Activated CD8-positive, alpha-beta memory T cell treated with anti-CD3 and anti-CD28 coated beads, Interleukin-2, amount 50 U/mL, for 4 hours (primary cell): ENCODE results near the gene USP6.
"Not testable (repeated sequence)": the region's sequence is repeated elsewhere in the genome, so short reads cannot be mapped to it uniquely, and the experiment has no call there.

Experiments used
- DNase-seq: peaks from one replicate; pipeline ENCODE4 v3.0.0-alpha.2; 2020

USP6 gene

GRCh38 chr17:5136580-5137412, 21.0 kb downstream of the USP6 start:
- DNase-seq = not testable (repeated sequence)

GRCh38 chr17:5137511-5138197, 21.8 kb downstream of the USP6 start:
- DNase-seq = not testable (repeated sequence)

GRCh38 chr17:5138198-5138544, 22.3 kb downstream of the USP6 start:
- DNase-seq = not testable (repeated sequence)

- DNase-seq = no peak
Observed at GRCh38 chr17:5138616-5139457, 23.0 kb downstream of the USP6 start.

- no peak for DNase-seq
Observed at GRCh38 chr17:5139458-5139732, 23.6 kb downstream of the USP6 start.

- DNase-seq = not testable (repeated sequence)
Observed at GRCh38 chr17:5142877-5143276, 27.0 kb downstream of the USP6 start.

- DNase-seq = not testable (repeated sequence)
Observed at GRCh38 chr17:5146122-5146521, 30.3 kb downstream of the USP6 start.

- DNase-seq = not testable (repeated sequence)
Observed at GRCh38 chr17:5160702-5161101, 44.9 kb downstream of the USP6 start.

GRCh38 chr17:5161793-5162192, 46.0 kb downstream of the USP6 start:
- DNase-seq = not testable (repeated sequence)

- DNase-seq = no peak
Observed at GRCh38 chr17:5164436-5164835, 48.6 kb downstream of the USP6 start.

- not testable (repeated sequence) for DNase-seq
Observed at GRCh38 chr17:5165791-5166564, 50.1 kb downstream of the USP6 start.

GRCh38 chr17:5175027-5175426, 59.2 kb downstream of the USP6 start:
- not testable (repeated sequence) for DNase-seq

- no peak for DNase-seq
Observed at GRCh38 chr17:5179003-5179402, 63.2 kb downstream of the USP6 start.

GRCh38 chr17:5181509-5182305, 65.9 kb downstream of the USP6 start:
- DNase-seq = no peak

- no peak for DNase-seq
Observed at GRCh38 chr17:5182597-5183409, 67.0 kb downstream of the USP6 start.

- DNase-seq = no peak
Observed at GRCh38 chr17:5183410-5183793, 67.6 kb downstream of the USP6 start.

GRCh38 chr17:5184288-5184687, 68.5 kb downstream of the USP6 start:
- no peak for DNase-seq

- DNase-seq = peak; percentile 97
Observed at GRCh38 chr17:5191541-5192417, 75.9 kb downstream of the USP6 start, which contains the start of gene ZNF594. ZNF594 (minus strand) TSS chr17:5191868; CDS start chr17:5184256, 7,612 bp downstream.

- no peak for DNase-seq
Observed at GRCh38 chr17:5194346-5194745, 78.5 kb downstream of the USP6 start.

- no peak for DNase-seq
Observed at GRCh38 chr17:5198472-5198871, 82.6 kb downstream of the USP6 start.
